GM18498 (cell line): ENCODE results near the gene EEF2.
"Not testable (repeated sequence)": the region's sequence is repeated elsewhere in the genome, so short reads cannot be mapped to it uniquely, and the experiment has no call there.

Experiments
- ATAC-seq: cut with Tn5 transposase; IDR thresholded peaks from one replicate; pipeline ENCODE4 v1.9.1; 2021; ENCODE audit warnings: mild to moderate bottlenecking, moderate library complexity; ENCODE audit not compliant: unreplicated experiment

The EEF2 gene

GRCh38 chr19:3970808-3971598 is 14.3 kb downstream of the EEF2 start, which contains the start of gene DAPK3:
Gene DAPK3 (minus strand): TSS chr19:3971099. CDS start chr19:3969735, 1,364 bp downstream.
- ATAC-seq: peak; percentile 92

- ATAC-seq: no peak
Measured at GRCh38 chr19:3970313-3970807, 14.9 kb downstream of the EEF2 start.

GRCh38 chr19:3969435-3970312 is 15.6 kb downstream of the EEF2 start:
- ATAC-seq: no peak

GRCh38 chr19:3968556-3969434 is 16.5 kb downstream of the EEF2 start:
- ATAC-seq: no peak

GRCh38 chr19:3967983-3968382 is 17.3 kb downstream of the EEF2 start:
- not testable (repeated sequence) for ATAC-seq

GRCh38 chr19:3966051-3967017 is 18.9 kb downstream of the EEF2 start:
- ATAC-seq: no peak

GRCh38 chr19:3964256-3965194 is 20.7 kb downstream of the EEF2 start:
- ATAC-seq: no peak

- ATAC-seq: no peak
Measured at GRCh38 chr19:3963458-3964255, 21.6 kb downstream of the EEF2 start.

- no peak for ATAC-seq
Measured at GRCh38 chr19:3961007-3961406, 24.3 kb downstream of the EEF2 start.

GRCh38 chr19:3959766-3960131 is 25.5 kb downstream of the EEF2 start:
- no peak for ATAC-seq

GRCh38 chr19:3958836-3959765 is 26.2 kb downstream of the EEF2 start:
- ATAC-seq: no peak

- no peak for ATAC-seq
Measured at GRCh38 chr19:3955688-3956087, 29.6 kb downstream of the EEF2 start.

GRCh38 chr19:3955276-3955675 is 30.0 kb downstream of the EEF2 start:
- not testable (repeated sequence) for ATAC-seq

- ATAC-seq: no peak
Measured at GRCh38 chr19:3954107-3954506, 31.2 kb downstream of the EEF2 start.

GRCh38 chr19:3952755-3953276 is 32.4 kb downstream of the EEF2 start:
- not testable (repeated sequence) for ATAC-seq
